Lower leg skin (tissue), 4 donors: Measurements from ENCODE around the gene KLHL35. TPM values are rescaled to one million over a fixed set of nuclear protein-coding genes. Genes with fewer than 3 reads are reported as not detected.

Experiments used
- DNase-seq, 2 donors: peaks; one replicate each; pipeline ENCODE4 v3.0.0-alpha.2; 2019; ENCODE audit warnings: low spot score in 2 of 2
- H3K4me3 ChIP-seq: fragments of 200-600 bp; sonication (generic); 2 replicates; pipeline ENCODE4 v1.5.1; 2017; ENCODE audit warnings: mild to moderate bottlenecking, low read depth; ENCODE audit not compliant: poor library complexity, severe bottlenecking
- CTCF ChIP-seq, 3 donors: fragments of 450-650 bp; IDR thresholded peaks; one replicate each; pipeline ENCODE4 v1.5.1; 2016; ENCODE audit warnings: antibody characterized with exemption in 3 of 3, mild to moderate bottlenecking in 3 of 3, moderate library complexity in 2 of 3
- POLR2A ChIP-seq, 2 donors: fragments of 450-650 bp; IDR thresholded peaks; one replicate each; pipeline ENCODE4 v1.6.1; 2016 to 2017; ENCODE audit warnings: antibody characterized with exemption in 2 of 2, mild to moderate bottlenecking in 1 of 2, moderate library complexity in 1 of 2
- WGBS, 2 donors: methylation state at CpG; one replicate each; pipeline ENCODE4 v1.1.5; 2018; 5-methylcytosine and 5-hydroxymethylcytosine counted together
- intact Hi-C: fragments of 100-400 bp; cut with DNase I; formaldehyde crosslinking; loops from one replicate; pipeline ENCODE4 v1.15.0; 2023; ENCODE audit warnings: low total_unique reads
- total RNA-seq, 4 donors: library from RNA; depleted of rRNA; stranded (reverse); fragments of >200 nt; gene quantifications; one replicate each; pipeline ENCODE4 v1.1.0, GENCODE V29; 2016

The KLHL35 gene
- total RNA-seq, 4 donors from 2014 or later = 1.0 to 4.3 (median 3.8) TPM; not detected in 1

- DNase-seq = no peak
- WGBS, 2 donors = 78 to 85% methylated on average over 5 of the region's 5 CpGs
Measured at GRCh38 chr11:75454987-75455386, 22.0 kb upstream of the KLHL35 start.

GRCh38 chr11:75453916-75454655 is 21.1 kb upstream of the KLHL35 start:
- no peak overlapping the region for H3K4me3 ChIP-seq
- TF ChIP-seq POLR2A (IDR thresholded peaks at IDR 0.05) (no peak), CTCF (IDR thresholded peaks at IDR 0.05) (no peak)
- WGBS, 2 donors = 50 to 61% methylated on average over 9 of the region's 9 CpGs
- DNase-seq = no peak
- intact Hi-C loops = no loop called here

More at GRCh38 chr11:75454987-75455386, 22.0 kb upstream of the KLHL35 start:
- H3K4me3 ChIP-seq = no peak overlapping the region
- intact Hi-C loops = no loop called here
- no peak for TF ChIP-seq CTCF (IDR thresholded peaks at IDR 0.05)
- TF ChIP-seq POLR2A (IDR thresholded peaks at IDR 0.05) = no peak

GRCh38 chr11:75450826-75451821 is 18.1 kb upstream of the KLHL35 start:
- TF ChIP-seq POLR2A (IDR thresholded peaks at IDR 0.05) (no peak), CTCF (IDR thresholded peaks at IDR 0.05) (peak in 1 of 3 donors; percentile 37)
- no peak overlapping the region for H3K4me3 ChIP-seq
- 60 to 70% methylated on average over 46 of the region's 46 CpGs for whole genome bisulfite sequencing, 2 donors
- intact Hi-C loops = no loop called here
- DNase-seq = no peak

GRCh38 chr11:75450236-75450635 is 17.2 kb upstream of the KLHL35 start:
- intact Hi-C loops = no loop called here
- TF ChIP-seq POLR2A (IDR thresholded peaks at IDR 0.05) = no peak
- TF ChIP-seq CTCF (IDR thresholded peaks at IDR 0.05) = no peak
- DNase-seq = no peak
- 69 to 71% methylated on average over 6 to 7 of the region's 7 CpGs for WGBS, 2 donors
- H3K4me3 ChIP-seq = no peak overlapping the region

GRCh38 chr11:75449776-75450175 is 16.8 kb upstream of the KLHL35 start:
- no peak overlapping the region for H3K4me3 ChIP-seq
- TF ChIP-seq POLR2A (IDR thresholded peaks at IDR 0.05) (no peak), CTCF (IDR thresholded peaks at IDR 0.05) (no peak)
- intact Hi-C loops = no loop called here
- no peak for DNase-seq
- WGBS, 2 donors = 85 to 86% methylated on average over 11 of the region's 11 CpGs
